ENCODE measurements around the gene CCDC92B.
"Not testable (repeated sequence)": the region's sequence is repeated elsewhere in the genome, so short reads cannot be mapped to it uniquely, and the experiment has no call there.

Gene CCDC92B

DNA sequence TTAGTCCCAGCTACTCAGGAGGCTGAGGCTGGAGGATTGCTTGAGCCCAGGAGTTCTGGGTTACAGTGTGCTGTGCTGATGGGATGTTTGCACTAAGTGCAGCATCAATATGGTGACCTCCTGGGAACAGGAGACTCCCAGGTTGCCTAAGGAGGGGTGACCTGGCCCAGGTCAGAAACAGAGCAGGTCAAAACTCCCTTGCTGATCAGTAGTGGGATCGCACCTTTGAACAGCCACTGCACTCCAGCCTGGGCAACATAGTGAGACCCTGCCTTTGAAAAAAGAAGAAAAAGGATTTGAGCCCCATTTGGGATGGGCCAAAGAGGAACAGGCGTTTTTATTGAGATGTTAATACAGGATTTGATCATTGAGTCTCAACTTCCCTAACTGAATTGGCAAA lies 68.5 kb downstream of the CCDC92B start:
- ChIA-PET CTCF (no interaction called here), POLR2A (no interaction called here)
- Histone ChIP-seq H3K27ac (ENCODE audit: insufficient read depth in 1 of 2, low read depth in 1 of 2, low read length in 2 of 2, poor library complexity in 1 of 2, severe bottlenecking in 2 of 2) (no peak overlapping the region), H3K9me3 (ENCODE audit: control extremely low read depth in 1 of 5, control insufficient read depth in 4 of 5, insufficient read depth in 2 of 5, low read depth in 1 of 5, low read length in 4 of 5) (no peaks in the 10 kb centered on the region), H3K27me3 (replicated peaks in 2 of 5; ENCODE audit: control insufficient read depth in 4 of 5, insufficient read depth in 5 of 5, low read length in 4 of 5) (no peaks in the 10 kb centered on the region), H3K36me3 (ENCODE audit: control insufficient read depth in 4 of 4, insufficient read depth in 4 of 4, low read length in 3 of 4) (peaks cover 23 to 71% (median 42%) of the 10 kb centered on the region in 4 experiments), H3K4me1 (ENCODE audit: control extremely low read depth in 1 of 4, control insufficient read depth in 4 of 4, insufficient read depth in 4 of 4, low read length in 3 of 4) (no peaks in the 10 kb centered on the region), H3K4me3 (ENCODE audit: control insufficient read depth in 1 of 7, extremely low read depth in 1 of 7, insufficient read depth in 4 of 7, low read depth in 2 of 7, low read length in 6 of 7) (no peak overlapping the region)
- 94% methylated on average over 2 of the region's 2 CpGs for WGBS (ENCODE audit: insufficient coverage)
- DNase-seq = no peak

- DNase-seq; H3K9me3 ChIP-seq (ENCODE audit: control extremely low read depth in 1 of 5, control insufficient read depth in 4 of 5, insufficient read depth in 2 of 5, low read depth in 1 of 5, low read length in 4 of 5); H3K27ac ChIP-seq (ENCODE audit: insufficient read depth in 1 of 2, low read depth in 1 of 2, low read length in 2 of 2, poor library complexity in 1 of 2, severe bottlenecking in 2 of 2); CTCF ChIA-PET; H3K27me3 ChIP-seq (replicated peaks in 2 of 5; ENCODE audit: control insufficient read depth in 4 of 5, insufficient read depth in 5 of 5, low read length in 4 of 5); H3K4me3 ChIP-seq (ENCODE audit: control insufficient read depth in 1 of 7, extremely low read depth in 1 of 7, insufficient read depth in 4 of 7, low read depth in 2 of 7, low read length in 6 of 7); H3K4me1 ChIP-seq (ENCODE audit: control extremely low read depth in 1 of 4, control insufficient read depth in 4 of 4, insufficient read depth in 4 of 4, low read length in 3 of 4): not testable (repeated sequence)
- POLR2A ChIA-PET = interaction anchor here (0.5 kb wide), 1 partner anchor 790 kb away, joined by 4 read pairs; no protein-coding TSS in a partner anchor
- peaks cover 23 to 71% (median 42%) of the 10 kb centered on the region in 4 experiments for H3K36me3 ChIP-seq (ENCODE audit: control insufficient read depth in 4 of 4, insufficient read depth in 4 of 4, low read length in 3 of 4)
- 86% methylated on average over 1 of the region's 1 CpG for WGBS (ENCODE audit: insufficient coverage)
These were observed 70.2 kb downstream of the CCDC92B start for GRCh38 chr17:2679247-2679646.
